ENCODE measurements around the gene OCEL1.

Gene OCEL1

DNA sequence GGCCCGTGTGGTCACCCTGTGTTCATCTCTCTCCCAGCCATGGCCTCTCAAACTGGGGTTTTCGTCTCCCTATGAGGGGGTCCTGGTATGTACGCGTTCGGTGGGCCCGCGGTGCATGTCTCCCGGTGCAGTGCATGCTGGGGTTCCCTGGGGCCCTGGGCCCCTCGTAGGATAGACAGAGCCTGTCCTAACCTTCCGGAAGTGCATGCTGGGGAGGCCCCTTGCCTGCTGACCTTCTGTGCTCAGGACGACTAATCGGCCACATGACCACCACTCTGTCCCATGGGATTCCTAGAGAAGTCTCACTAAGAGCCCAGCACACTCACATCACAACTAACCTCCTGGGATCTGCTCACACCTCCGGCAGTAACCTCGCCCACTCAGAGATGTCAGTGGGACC is 15.7 kb upstream of the OCEL1 start:
- no peak for DNase-seq (ENCODE audit: low read depth)
- TF ChIP-seq, protein P1, sequence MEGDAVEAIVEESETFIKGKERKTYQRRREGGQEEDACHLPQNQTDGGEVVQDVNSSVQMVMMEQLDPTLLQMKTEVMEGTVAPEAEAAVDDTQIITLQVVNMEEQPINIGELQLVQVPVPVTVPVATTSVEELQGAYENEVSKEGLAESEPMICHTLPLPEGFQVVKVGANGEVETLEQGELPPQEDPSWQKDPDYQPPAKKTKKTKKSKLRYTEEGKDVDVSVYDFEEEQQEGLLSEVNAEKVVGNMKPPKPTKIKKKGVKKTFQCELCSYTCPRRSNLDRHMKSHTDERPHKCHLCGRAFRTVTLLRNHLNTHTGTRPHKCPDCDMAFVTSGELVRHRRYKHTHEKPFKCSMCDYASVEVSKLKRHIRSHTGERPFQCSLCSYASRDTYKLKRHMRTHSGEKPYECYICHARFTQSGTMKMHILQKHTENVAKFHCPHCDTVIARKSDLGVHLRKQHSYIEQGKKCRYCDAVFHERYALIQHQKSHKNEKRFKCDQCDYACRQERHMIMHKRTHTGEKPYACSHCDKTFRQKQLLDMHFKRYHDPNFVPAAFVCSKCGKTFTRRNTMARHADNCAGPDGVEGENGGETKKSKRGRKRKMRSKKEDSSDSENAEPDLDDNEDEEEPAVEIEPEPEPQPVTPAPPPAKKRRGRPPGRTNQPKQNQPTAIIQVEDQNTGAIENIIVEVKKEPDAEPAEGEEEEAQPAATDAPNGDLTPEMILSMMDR (IDR thresholded peaks at IDR 0.05; ENCODE audit: low read depth, low read length, missing control alignments): no peak
- H3K4me3 ChIP-seq (ENCODE audit: low read depth, low read length): no peak overlapping the region

DNA sequence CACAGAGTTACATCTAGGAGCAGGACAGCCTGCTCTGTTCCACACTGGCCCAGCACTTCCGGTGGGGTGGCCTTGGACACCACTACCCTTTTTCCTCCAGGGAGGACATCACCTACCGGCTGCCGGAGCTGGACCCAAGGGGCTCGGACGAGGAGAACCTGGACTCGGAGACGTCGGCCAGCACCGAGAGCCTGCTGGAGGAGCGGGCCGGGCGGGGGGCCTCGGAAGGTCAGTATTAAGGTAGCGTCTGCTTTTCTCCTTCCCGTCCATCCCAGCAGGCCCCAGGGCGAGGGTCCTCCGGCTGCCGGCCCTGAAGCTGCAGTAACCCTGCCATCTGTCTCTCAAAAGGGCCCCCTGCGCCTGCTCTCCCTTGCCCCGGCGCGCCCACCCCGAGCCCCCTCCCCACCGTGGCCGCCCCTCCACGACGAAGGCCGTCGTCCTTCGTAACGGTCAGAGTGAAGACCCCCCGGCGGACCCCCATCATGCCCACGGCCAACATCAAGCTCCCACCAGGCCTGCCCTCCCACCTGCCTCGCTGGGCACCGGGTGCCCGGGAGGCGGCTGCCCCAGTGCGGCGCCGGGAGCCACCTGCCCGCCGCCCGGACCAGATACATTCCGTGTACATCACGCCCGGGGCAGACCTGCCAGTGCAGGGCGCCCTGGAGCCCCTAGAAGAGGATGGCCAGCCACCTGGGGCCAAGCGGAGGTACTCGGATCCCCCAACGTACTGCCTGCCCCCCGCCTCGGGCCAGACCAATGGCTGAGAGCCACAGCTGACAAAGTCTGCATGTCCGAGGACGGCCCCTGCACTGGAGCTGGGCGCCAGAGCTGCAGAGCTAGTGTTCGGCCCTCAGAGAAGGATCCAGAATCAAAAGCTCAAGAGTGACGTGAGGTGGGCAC is 14.2 kb upstream of the OCEL1 start:
- no peak overlapping the region for H3K4me3 ChIP-seq (ENCODE audit: low read depth, low read length)
- DNase-seq (ENCODE audit: low read depth): no peak
- TF ChIP-seq, protein P1 (IDR thresholded peaks at IDR 0.05; ENCODE audit: low read depth, low read length, missing control alignments): no peak

GRCh38 chr19:17213334-17213733 is 12.7 kb upstream of the OCEL1 start:
- TF ChIP-seq, protein P1 (IDR thresholded peaks at IDR 0.05; ENCODE audit: low read depth, low read length, missing control alignments): no peak
- DNase-seq (ENCODE audit: low read depth): no peak
- H3K4me3 ChIP-seq (ENCODE audit: low read depth, low read length): no peak overlapping the region

GRCh38 chr19:17214508-17215126 is 11.4 kb upstream of the OCEL1 start:
- TF ChIP-seq, protein P1 (IDR thresholded peaks at IDR 0.05; ENCODE audit: low read depth, low read length, missing control alignments): no peak
- peak overlapping the region; percentile 65 for H3K4me3 ChIP-seq (ENCODE audit: low read depth, low read length)
- no peak for DNase-seq (ENCODE audit: low read depth)

- DNase-seq (ENCODE audit: low read depth): peak; percentile 76
- TF ChIP-seq, protein P1 (IDR thresholded peaks at IDR 0.05; ENCODE audit: low read depth, low read length, missing control alignments): no peak
- peak within 1 kb of the TSS; percentile 65 for H3K4me3 ChIP-seq (ENCODE audit: low read depth, low read length)
Observed at GRCh38 chr19:17215127-17215971, 10.7 kb upstream of the OCEL1 start, which contains the start of gene USE1. Gene USE1 (plus strand): TSS chr19:17215357. CDS start chr19:17215406, 49 bp downstream.

DNA sequence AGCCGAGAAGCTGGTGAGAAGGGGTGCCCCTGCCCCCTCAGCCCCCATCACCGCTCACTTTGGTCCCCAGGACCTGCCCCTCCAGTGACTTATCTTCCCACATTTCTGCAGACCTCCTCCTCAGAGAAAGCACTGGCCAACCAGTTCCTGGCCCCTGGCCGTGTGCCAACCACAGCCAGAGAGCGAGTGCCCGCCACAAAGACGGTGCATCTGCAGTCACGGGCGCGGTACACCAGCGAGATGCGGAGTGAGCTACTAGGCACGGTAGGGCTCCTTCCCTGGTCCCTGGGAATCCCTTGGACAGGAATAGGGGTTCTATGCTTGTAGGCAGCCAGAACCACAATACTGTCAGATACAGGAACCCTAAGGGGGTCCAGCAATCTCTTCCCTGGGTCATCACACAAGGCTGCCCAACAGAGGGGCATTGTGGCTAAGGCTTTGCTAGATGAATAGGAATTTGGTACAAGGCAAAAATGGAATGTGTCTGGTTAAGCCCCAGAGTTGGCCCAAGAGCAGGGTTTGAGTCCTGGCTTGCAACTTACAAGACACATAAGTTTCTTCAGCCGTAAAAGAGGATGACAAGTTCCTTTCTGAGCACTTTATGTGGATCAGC is 9.9 kb upstream of the OCEL1 start:
- DNase-seq (ENCODE audit: low read depth): no peak
- H3K4me3 ChIP-seq (ENCODE audit: low read depth, low read length): no peak overlapping the region
- TF ChIP-seq, protein P1 (IDR thresholded peaks at IDR 0.05; ENCODE audit: low read depth, low read length, missing control alignments): no peak

Measured in GM12864 (cell line).